Loucy (cell line): Measurements from ENCODE around the gene TUBD1.
"Not testable (repeated sequence)": the region's sequence is repeated elsewhere in the genome, so short reads cannot be mapped to it uniquely, and the experiment has no call there.

Experiments
- H2AFZ ChIP-seq: fragments of 200-600 bp; sonication (generic); 2 replicates; pipeline ENCODE4 v1.6.0; 2016; ENCODE audit warnings: antibody characterized with exemption, mild to moderate bottlenecking, low read length, moderate library complexity
- H3F3A ChIP-seq: fragments of 200-600 bp; 2 replicates; pipeline ENCODE4 v1.6.0; 2016; ENCODE audit warnings: antibody characterized with exemption, low read depth, mild to moderate bottlenecking
- H3K27me3 ChIP-seq: fragments of 200-600 bp; sonication (generic); 2 replicates; pipeline ENCODE4 v1.6.1; 2014; ENCODE audit warnings: low read length, mild to moderate bottlenecking; ENCODE audit not compliant: insufficient read depth, poor library complexity, severe bottlenecking
- H3K36me3 ChIP-seq: fragments of 200-600 bp; sonication (generic); 2 replicates; pipeline ENCODE4 v1.6.1; 2016; ENCODE audit warnings: low read length; ENCODE audit not compliant: insufficient read depth
- H3K4me1 ChIP-seq: fragments of 200-600 bp; sonication (generic); 2 replicates; pipeline ENCODE4 v1.5.1; 2014; ENCODE audit warnings: low read length, mild to moderate bottlenecking; ENCODE audit not compliant: insufficient read depth, poor library complexity, severe bottlenecking
- H3K4me2 ChIP-seq: fragments of 200-600 bp; sonication (generic); 2 replicates; pipeline ENCODE4 v1.6.0; 2014; ENCODE audit warnings: antibody characterized with exemption, low read length, low read depth, mild to moderate bottlenecking; ENCODE audit not compliant: poor library complexity, severe bottlenecking
- H3K4me3 ChIP-seq: fragments of 200-600 bp; sonication (generic); 2 replicates; pipeline ENCODE4 v1.5.1; 2014; ENCODE audit warnings: low read length, mild to moderate bottlenecking, mixed read lengths; ENCODE audit not compliant: poor library complexity, severe bottlenecking
- H3K79me2 ChIP-seq: fragments of 200-600 bp; sonication (generic); 2 replicates; pipeline ENCODE4 v1.6.1; 2014; ENCODE audit warnings: low read length; ENCODE audit not compliant: insufficient read depth
- H3K9ac ChIP-seq: fragments of 200-600 bp; sonication (generic); 2 replicates; pipeline ENCODE4 v1.6.0; 2014; ENCODE audit warnings: mild to moderate bottlenecking, low read depth, low read length, moderate library complexity; ENCODE audit not compliant: poor library complexity, severe bottlenecking
- H3K9me2 ChIP-seq: fragments of 200-600 bp; sonication (generic); replicated peaks from 2 replicates; pipeline ENCODE4 v1.6.1; 2016; ENCODE audit warnings: low read depth, low read length, mixed read lengths
- H3K9me3 ChIP-seq: fragments of 200-600 bp; sonication (generic); 2 replicates; pipeline ENCODE4 v1.6.1; 2014; ENCODE audit warnings: mild to moderate bottlenecking, antibody characterized with exemption, low read length, low read depth; ENCODE audit not compliant: insufficient read depth
- H4K20me1 ChIP-seq: fragments of 200-600 bp; sonication (generic); 2 replicates; pipeline ENCODE4 v1.6.0; 2014; ENCODE audit warnings: antibody characterized with exemption, low read length, mild to moderate bottlenecking; ENCODE audit not compliant: insufficient read depth, poor library complexity, severe bottlenecking
- CTCF ChIP-seq: fragments of 200-600 bp; sonication (generic); conservative IDR thresholded peaks from 2 replicates; pipeline ENCODE4 v1.5.1; 2014; ENCODE audit warnings: mild to moderate bottlenecking, antibody characterized with exemption, low read length
- EZH2phosphoT487 ChIP-seq: fragments of 200-600 bp; IDR thresholded peaks from 2 replicates; pipeline ENCODE4 v1.6.1; 2018; ENCODE audit warnings: antibody characterized with exemption, mild to moderate bottlenecking, moderate library complexity, borderline replicate concordance

The TUBD1 gene

GRCh38 chr17:59930121-59930520 is 37.4 kb upstream of the TUBD1 start:
- H3K4me3 ChIP-seq, H3K9me2 ChIP-seq, H3F3A ChIP-seq, H3K9me3 ChIP-seq, H3K4me1 ChIP-seq, H3K79me2 ChIP-seq, H3K9ac ChIP-seq, H3K27me3 ChIP-seq, H2AFZ ChIP-seq, H3K4me2 ChIP-seq, H4K20me1 ChIP-seq: not testable (repeated sequence)
- H3K36me3 ChIP-seq: peaks cover 67% of the 10 kb centered on the region; the same call in 1 of the 2 replicates

DNA sequence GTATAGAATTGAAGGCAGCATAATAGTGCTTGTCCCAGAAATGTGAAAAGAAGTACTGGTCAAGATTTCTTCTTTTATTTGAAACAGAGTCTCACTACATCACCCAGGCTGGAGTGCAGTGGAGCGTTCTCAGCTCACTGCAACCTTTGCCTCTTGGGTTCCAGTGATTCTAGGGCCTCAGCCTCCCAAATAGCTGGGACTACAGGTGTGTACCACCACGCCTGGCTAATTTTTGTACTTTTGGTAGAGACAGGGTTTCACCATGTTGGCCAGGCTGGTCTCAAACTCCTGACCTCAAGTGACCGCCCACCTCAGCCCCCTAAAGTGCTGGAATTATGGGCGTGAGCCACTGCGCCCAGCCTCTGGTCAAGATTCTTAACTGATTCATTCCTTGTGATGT is 27.9 kb upstream of the TUBD1 start:
- H2AFZ ChIP-seq, H3F3A ChIP-seq, H3K79me2 ChIP-seq, H3K9me3 ChIP-seq, H3K4me3 ChIP-seq, H3K4me1 ChIP-seq, H3K4me2 ChIP-seq, H3K9me2 ChIP-seq, H3K9ac ChIP-seq, H4K20me1 ChIP-seq, H3K27me3 ChIP-seq: not testable (repeated sequence)
- H3K36me3 ChIP-seq: peaks cover 58% of the 10 kb centered on the region; the same call in 1 of the 2 replicates

- Histone ChIP-seq H3K36me3 (peaks cover 83% of the 10 kb centered on the region), H3K4me1 (no peaks in the 10 kb centered on the region), H2AFZ (no peak overlapping the region), H3K9me2 (no peaks in the 10 kb centered on the region), H3K4me2 (no peak overlapping the region), H3K9ac (no peak overlapping the region), H3K9me3 (no peaks in the 10 kb centered on the region), H3F3A (no peaks in the 10 kb centered on the region), H3K27me3 (no peaks in the 10 kb centered on the region), H3K79me2 (no peaks in the 10 kb centered on the region), H3K4me3 (no peak overlapping the region), H4K20me1 (no peaks in the 10 kb centered on the region)
- TF ChIP-seq CTCF: no peak
- no peak for TF ChIP-seq EZH2phosphoT487
Observed at GRCh38 chr17:59916446-59916845, 23.7 kb upstream of the TUBD1 start.

- Histone ChIP-seq H3K4me2 (no peak overlapping the region), H3K27me3 (no peaks in the 10 kb centered on the region), H3F3A (no peaks in the 10 kb centered on the region), H3K79me2 (no peaks in the 10 kb centered on the region), H4K20me1 (no peaks in the 10 kb centered on the region), H3K36me3 (peaks cover 71% of the 10 kb centered on the region), H2AFZ (no peak overlapping the region), H3K9ac (no peak overlapping the region), H3K9me2 (no peaks in the 10 kb centered on the region), H3K4me3 (no peak overlapping the region), H3K9me3 (no peaks in the 10 kb centered on the region), H3K4me1 (no peaks in the 10 kb centered on the region)
- TF ChIP-seq CTCF: peak; percentile 65
- TF ChIP-seq EZH2phosphoT487: no peak
Observed at GRCh38 chr17:59914274-59914854, 21.6 kb upstream of the TUBD1 start.
